IgD-negative memory B cell (primary cell): Measurements from ENCODE around the gene VEPH1. TPM values are rescaled to one million over a fixed set of nuclear protein-coding genes. Genes with fewer than 3 reads are reported as not detected.

ENCODE experiments used
- H3K27ac Mint-ChIP-seq, 3 donors: one replicate each; pipeline ENCODE4 v1.8.0; 2020 to 2022; ENCODE audit warnings: mild to moderate bottlenecking in 3 of 3, mixed read lengths in 3 of 3, moderate library complexity in 1 of 3
- H3K27me3 Mint-ChIP-seq: one replicate; pipeline ENCODE4 v1.8.0; 2021; ENCODE audit warnings: mixed read lengths
- H3K36me3 Mint-ChIP-seq: one replicate; pipeline ENCODE4 v1.8.0; 2020; ENCODE audit warnings: mild to moderate bottlenecking, mixed read lengths
- H3K4me1 Mint-ChIP-seq, 3 donors: one replicate each; pipeline ENCODE4 v1.8.0; 2020 to 2022; ENCODE audit warnings: mixed read lengths in 3 of 3, mild to moderate bottlenecking in 1 of 3
- H3K4me3 Mint-ChIP-seq, 4 donors: one replicate each; pipeline ENCODE4 v1.8.0; 2020 to 2022; ENCODE audit warnings: mild to moderate bottlenecking in 4 of 4, mixed read lengths in 4 of 4, moderate library complexity in 3 of 4
- H3K9me3 Mint-ChIP-seq, 3 donors: one replicate each; pipeline ENCODE4 v1.8.0; 2020 to 2021; ENCODE audit warnings: mixed read lengths in 3 of 3, mild to moderate bottlenecking in 1 of 3
- polyA plus RNA-seq: library from polyadenylated mRNA; unstranded; fragments of 300-500 nt; fragmentation: Illumina TruSeq; gene quantifications from one replicate; pipeline ENCODE4 v1.2.3, GENCODE V29; 2021

Gene VEPH1
- polyA plus RNA-seq, 1 donor from 2014 or later, result not detected

DNA sequence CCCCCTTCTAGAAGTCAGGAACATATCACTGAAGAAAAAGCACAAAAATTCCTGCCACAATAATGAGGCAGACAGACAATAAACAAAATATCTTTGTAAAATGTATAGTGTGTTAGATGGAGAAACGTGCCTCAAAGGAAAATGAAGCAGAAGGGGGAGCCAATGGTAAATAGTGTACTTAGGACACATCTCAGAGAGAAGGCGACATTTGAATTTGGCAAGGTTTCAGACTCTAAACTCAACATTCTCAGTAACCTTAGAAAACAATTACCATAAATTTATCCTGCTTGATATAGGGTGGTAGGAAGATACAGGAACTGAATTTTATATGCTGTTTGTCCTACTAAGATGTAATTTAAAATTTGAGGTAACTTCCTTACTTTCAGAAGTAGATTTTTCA is 119.2 kb downstream of the VEPH1 start:
- H3K9me3 Mint-ChIP-seq, result no peaks in the 10 kb centered on the region
- H3K4me1 Mint-ChIP-seq, result no peaks in the 10 kb centered on the region
- H3K36me3 Mint-ChIP-seq, result peaks cover 2% of the 10 kb centered on the region
- H3K27ac Mint-ChIP-seq, result no peak overlapping the region
- H3K27me3 Mint-ChIP-seq, result no peaks in the 10 kb centered on the region
- no peak overlapping the region for H3K4me3 Mint-ChIP-seq

DNA sequence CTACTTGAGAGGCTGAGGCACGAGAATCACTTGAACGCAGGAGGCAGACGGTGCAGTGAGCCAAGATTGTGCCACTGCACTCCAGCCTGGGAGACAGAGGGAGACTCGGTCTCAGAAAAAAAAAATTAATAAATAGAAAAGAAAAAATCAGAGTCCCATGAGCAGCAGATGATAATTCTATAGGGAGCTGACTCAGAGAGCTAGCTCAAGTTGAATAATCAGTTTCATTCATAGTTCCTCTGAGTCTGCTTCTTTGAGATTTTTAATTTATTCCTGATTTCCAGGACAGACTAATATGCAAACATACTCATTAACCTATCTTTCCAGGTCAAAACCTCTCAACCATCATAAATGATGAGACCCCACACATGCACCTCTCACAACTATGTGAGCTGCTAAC is 121.6 kb downstream of the VEPH1 start:
- Mint-ChIP-seq H3K4me3 (no peak overlapping the region), H3K4me1 (no peaks in the 10 kb centered on the region), H3K27ac (no peak overlapping the region), H3K36me3 (peaks cover 2% of the 10 kb centered on the region), H3K27me3 (no peaks in the 10 kb centered on the region), H3K9me3 (no peaks in the 10 kb centered on the region)

DNA sequence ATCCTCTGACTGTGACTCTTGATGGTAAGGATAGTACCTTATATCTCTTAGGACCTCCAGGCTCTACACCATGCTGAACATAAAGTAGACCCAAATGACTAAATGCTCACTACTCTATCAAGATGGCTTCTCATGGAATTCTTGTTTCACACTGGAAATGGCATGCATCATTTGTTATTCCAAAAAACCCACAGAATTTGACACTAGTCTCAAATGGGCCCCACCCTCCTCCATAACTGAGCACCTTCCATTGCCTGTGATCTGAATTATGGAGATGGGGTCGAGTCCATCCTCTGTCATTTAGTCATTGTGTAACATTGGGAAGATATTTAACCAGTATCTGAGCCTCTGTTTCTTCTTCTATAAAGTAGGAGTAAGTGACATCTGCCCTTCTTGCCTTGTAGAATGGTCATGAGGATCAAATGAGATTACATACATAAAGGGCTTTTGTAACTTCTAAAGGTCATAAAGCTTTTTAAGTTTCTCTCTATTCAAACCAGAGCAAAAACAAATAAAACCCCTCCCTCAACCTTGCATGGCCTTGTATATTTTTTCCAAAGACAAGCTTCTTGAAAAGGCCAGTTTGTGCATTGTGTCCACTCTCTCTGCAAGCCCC is 123.6 kb downstream of the VEPH1 start:
- H3K27me3 Mint-ChIP-seq, result no peaks in the 10 kb centered on the region
- H3K9me3 Mint-ChIP-seq, result no peaks in the 10 kb centered on the region
- H3K27ac Mint-ChIP-seq, result no peak overlapping the region
- H3K36me3 Mint-ChIP-seq, result peaks cover 2% of the 10 kb centered on the region
- peaks cover 0 to 5% (median 0%) of the 10 kb centered on the region in 3 donors for H3K4me1 Mint-ChIP-seq
- H3K4me3 Mint-ChIP-seq, result no peak overlapping the region

DNA sequence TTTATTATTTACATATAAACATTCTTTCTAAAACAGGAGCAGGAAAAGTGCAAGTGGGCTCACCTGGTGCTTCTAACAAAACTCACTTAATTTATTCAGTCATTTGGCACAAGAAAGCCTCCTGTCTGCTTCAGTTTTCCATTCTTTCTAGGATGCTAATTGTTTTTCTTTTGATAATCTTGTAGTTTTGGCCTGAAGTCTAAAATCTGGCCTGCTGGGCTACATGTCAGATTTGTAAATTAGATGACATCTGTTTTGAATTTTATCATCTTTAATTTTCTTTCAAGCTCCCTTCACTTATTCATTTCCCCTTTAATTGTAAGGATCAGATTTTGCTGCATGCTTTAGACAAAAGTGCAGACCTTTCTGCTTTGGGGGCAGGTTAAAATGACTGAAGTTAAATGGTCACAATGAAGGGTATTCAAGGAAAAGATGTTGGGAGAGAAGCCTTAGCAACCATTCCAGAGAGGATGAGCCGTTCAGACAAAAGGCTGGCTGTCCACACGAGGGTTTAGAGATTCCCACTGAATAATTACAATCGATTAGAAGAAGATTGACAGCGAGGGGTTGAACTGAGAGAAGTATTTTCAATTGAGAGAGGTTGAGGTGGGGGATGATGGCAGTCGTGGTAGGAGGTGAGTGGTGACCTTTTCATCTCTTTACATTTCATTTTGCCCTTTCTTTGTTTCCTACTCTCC is 126.5 kb downstream of the VEPH1 start:
- Mint-ChIP-seq H3K4me1 (peaks cover 0 to 5% (median 0%) of the 10 kb centered on the region in 3 donors), H3K27me3 (no peaks in the 10 kb centered on the region), H3K36me3 (no peaks in the 10 kb centered on the region), H3K9me3 (no peaks in the 10 kb centered on the region), H3K27ac (no peak overlapping the region), H3K4me3 (no peak overlapping the region)

DNA sequence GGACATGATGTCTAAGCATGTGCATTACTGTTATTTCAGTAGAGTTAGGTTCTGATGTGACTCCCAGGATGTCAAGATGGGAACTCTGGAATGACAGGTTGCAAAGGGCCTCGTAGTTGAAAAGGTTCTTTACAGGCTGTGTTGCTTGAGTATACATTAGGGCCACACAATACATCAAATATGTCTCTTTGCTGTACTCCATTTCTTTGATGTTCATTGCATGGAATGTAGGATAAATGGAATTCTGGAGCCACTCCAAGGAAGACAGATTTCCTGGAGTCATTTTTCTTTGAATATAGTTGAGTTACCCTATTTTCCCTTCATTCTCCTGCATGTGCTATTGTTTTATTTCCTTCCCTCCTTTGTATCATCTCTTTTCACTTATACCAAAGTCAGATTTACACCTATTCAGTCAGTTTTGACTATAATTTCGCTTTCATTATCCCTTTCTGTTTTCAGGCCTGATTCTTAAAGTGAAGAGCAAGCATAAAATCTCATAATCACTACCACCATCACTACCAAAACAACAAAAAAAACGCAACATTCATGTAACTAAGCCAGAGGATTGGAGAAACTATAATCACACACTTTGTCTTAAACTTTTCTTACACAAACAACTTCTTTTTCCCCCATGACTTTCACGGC is 127.8 kb downstream of the VEPH1 start:
- Mint-ChIP-seq H3K4me1 (peaks cover 0 to 5% (median 0%) of the 10 kb centered on the region in 3 donors), H3K9me3 (no peaks in the 10 kb centered on the region), H3K27ac (no peak overlapping the region), H3K4me3 (no peak overlapping the region), H3K27me3 (no peaks in the 10 kb centered on the region), H3K36me3 (no peaks in the 10 kb centered on the region)

DNA sequence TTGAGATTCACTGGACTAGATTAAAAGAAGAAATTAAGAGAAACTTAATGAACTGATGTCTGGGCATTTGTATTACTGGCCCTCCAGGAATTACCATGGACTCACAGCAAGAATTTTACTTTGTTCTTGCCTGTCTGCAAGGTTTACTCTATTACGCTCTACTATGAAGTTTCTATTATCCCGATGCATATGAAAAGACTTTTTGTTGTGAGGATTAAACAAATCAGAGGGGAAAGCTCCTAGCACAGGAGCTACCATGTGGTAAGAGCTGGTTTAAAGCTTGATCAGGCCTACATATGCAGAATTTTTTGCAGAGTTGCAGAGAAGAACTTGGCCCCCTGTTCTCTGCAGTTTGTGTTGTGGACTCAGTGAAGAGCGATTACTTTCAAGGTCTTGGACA is 128.3 kb downstream of the VEPH1 start:
- peaks cover 0 to 5% (median 0%) of the 10 kb centered on the region in 3 donors for H3K4me1 Mint-ChIP-seq
- H3K27me3 Mint-ChIP-seq, result no peaks in the 10 kb centered on the region
- no peaks in the 10 kb centered on the region for H3K9me3 Mint-ChIP-seq
- H3K27ac Mint-ChIP-seq, result no peak overlapping the region
- H3K4me3 Mint-ChIP-seq, result no peak overlapping the region
- no peaks in the 10 kb centered on the region for H3K36me3 Mint-ChIP-seq

DNA sequence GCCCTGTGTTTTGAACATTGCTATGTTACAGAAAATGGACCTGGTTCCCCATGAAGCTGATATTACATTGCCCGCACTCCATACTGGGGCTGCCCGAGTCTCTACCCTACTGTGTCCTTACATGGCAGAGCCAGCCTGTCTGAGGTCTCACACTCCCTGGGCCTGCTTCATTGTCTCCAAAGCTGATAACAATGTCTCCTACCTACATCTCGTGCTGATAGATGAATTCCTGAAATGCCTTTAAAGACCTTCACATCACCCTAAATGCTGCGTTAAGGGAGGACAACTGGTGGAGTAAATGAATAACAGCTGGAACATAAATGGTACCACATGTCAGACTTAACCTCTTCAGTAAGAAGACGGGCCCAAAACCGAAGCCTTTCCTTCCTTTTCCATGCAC is 129.4 kb downstream of the VEPH1 start:
- peaks cover 0 to 5% (median 0%) of the 10 kb centered on the region in 3 donors for H3K4me1 Mint-ChIP-seq
- no peaks in the 10 kb centered on the region for H3K9me3 Mint-ChIP-seq
- H3K27ac Mint-ChIP-seq, result no peak overlapping the region
- H3K4me3 Mint-ChIP-seq, result no peak overlapping the region
- H3K36me3 Mint-ChIP-seq, result no peaks in the 10 kb centered on the region
- no peaks in the 10 kb centered on the region for H3K27me3 Mint-ChIP-seq

DNA sequence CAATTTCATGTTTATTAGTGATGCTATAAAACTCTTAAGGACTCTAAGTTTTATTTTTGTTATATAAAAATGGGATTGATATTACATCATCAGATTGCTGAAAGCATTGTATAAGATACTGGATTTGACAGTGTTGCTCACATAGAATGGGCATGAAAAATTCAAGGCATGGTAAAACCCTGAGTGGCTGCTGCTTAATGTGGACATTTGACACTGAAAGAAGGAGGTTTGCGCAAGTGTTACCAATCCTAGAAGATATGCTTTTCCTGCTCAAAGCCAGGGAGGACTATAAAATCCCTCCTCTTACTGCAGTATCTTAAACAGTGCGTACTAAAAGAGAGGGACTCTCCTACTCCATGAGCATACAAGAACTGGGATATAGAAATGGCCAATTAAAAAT is 132.3 kb downstream of the VEPH1 start:
- H3K36me3 Mint-ChIP-seq, result no peaks in the 10 kb centered on the region
- no peaks in the 10 kb centered on the region for H3K27me3 Mint-ChIP-seq
- peaks cover 0 to 3% (median 0%) of the 10 kb centered on the region in 3 donors for H3K4me1 Mint-ChIP-seq
- no peak overlapping the region for H3K27ac Mint-ChIP-seq
- no peaks in the 10 kb centered on the region for H3K9me3 Mint-ChIP-seq
- H3K4me3 Mint-ChIP-seq, result no peak overlapping the region

DNA sequence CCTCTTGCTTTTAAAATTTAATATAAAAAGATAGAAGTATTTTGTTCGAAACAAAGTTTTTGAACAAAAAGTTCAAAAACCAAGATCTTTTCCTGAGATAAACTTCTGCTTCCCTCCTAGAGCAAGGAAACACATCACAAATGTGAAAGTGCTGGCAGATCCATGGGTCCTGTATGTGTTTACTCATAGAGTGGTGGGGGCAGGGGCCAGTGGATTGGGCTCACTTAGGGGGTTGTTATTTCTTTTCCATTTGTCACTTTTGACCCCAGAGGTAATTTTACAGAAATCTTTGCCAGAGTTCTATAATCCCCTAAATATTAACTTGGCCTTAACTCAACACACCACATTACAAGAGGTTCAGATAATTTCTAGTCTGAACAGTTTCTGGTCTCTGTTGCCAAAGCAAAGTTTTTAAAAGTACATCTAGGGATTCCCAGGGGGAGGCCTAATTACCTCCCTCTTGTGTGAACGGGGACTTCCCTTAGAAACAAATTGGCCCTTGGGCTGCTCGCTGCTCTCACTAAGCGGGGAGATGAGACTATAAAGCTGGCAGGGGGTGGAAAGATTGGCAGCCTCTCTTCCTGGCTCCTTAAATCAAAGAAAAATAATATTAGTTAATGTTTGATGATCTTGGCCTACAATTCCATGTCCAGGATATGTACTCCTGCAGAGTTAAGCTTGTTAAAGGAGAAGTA is 133.3 kb downstream of the VEPH1 start:
- H3K27ac Mint-ChIP-seq, result no peak overlapping the region
- H3K4me3 Mint-ChIP-seq, result no peak overlapping the region
- no peaks in the 10 kb centered on the region for H3K36me3 Mint-ChIP-seq
- H3K9me3 Mint-ChIP-seq, result no peaks in the 10 kb centered on the region
- no peaks in the 10 kb centered on the region for H3K27me3 Mint-ChIP-seq
- no peaks in the 10 kb centered on the region for H3K4me1 Mint-ChIP-seq

DNA sequence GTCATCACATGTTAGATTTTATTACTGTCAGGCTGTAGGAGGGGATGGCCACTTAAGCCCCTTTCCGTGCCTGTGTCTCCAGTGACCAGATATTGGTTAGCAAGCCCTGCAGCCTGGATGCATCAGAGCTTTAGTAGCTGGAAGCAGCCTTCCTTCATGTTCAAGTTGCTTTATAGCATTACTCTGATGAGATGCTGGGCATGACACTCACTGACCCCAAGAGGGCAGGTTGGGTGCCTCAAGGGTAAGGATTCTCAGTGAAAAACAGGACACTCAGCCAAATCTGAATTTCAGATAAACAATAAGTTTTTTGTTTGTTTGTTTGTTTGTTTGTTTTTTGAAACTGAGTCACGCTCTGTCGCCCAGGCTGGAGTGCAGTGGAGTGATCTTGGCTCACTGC is 135.0 kb downstream of the VEPH1 start:
- no peaks in the 10 kb centered on the region for H3K36me3 Mint-ChIP-seq
- no peaks in the 10 kb centered on the region for H3K4me1 Mint-ChIP-seq
- peak overlapping the region in 1 of 4 donors; percentile 49 for H3K4me3 Mint-ChIP-seq
- no peaks in the 10 kb centered on the region for H3K27me3 Mint-ChIP-seq
- H3K9me3 Mint-ChIP-seq, result no peaks in the 10 kb centered on the region
- no peak overlapping the region for H3K27ac Mint-ChIP-seq

DNA sequence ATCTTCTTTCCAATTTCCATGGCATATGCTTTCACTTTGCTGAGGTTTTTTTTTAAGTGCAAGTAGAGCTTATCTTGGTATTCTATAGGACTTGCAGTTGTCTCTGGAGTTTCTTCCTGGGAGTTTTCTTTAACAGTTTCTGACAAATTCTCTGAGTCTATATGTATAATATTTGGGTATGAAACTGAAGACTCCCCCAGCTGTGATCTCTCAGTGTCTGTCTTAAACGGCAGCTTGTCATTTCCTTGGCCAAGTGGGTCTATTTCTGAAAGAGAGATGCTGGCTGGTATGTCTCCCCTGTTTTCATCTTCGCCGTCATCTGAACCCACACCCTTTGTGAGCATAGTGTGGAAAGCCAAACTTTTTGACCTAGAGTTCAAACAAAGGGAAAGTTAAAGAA is 139.8 kb downstream of the VEPH1 start:
- Mint-ChIP-seq H3K9me3 (no peaks in the 10 kb centered on the region), H3K27me3 (peaks cover 4% of the 10 kb centered on the region), H3K4me3 (no peak overlapping the region), H3K4me1 (no peaks in the 10 kb centered on the region), H3K27ac (no peak overlapping the region), H3K36me3 (no peaks in the 10 kb centered on the region)

DNA sequence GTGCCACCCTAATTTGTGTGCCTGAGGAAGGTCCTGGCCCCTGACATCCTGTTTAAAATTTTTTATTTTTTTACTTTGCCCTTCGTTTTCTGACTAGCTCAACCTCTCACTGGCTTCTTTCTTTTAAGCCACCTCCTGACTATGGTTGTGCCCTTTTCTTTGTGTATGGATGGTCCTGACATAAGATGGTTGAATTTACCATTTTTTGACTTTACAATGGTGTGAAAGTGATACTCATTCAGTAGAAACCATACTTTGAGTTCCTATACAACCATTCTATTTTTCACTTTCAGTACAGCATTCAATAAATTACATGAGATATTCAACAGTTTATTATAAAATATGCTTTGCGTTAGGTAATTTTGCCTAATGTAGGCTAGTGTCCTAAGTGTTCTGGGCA is 140.9 kb downstream of the VEPH1 start:
- Mint-ChIP-seq H3K4me1 (no peaks in the 10 kb centered on the region), H3K27me3 (peaks cover 4% of the 10 kb centered on the region), H3K4me3 (no peak overlapping the region), H3K36me3 (no peaks in the 10 kb centered on the region), H3K27ac (no peak overlapping the region), H3K9me3 (peaks cover 0 to 3% (median 0%) of the 10 kb centered on the region in 3 donors)

DNA sequence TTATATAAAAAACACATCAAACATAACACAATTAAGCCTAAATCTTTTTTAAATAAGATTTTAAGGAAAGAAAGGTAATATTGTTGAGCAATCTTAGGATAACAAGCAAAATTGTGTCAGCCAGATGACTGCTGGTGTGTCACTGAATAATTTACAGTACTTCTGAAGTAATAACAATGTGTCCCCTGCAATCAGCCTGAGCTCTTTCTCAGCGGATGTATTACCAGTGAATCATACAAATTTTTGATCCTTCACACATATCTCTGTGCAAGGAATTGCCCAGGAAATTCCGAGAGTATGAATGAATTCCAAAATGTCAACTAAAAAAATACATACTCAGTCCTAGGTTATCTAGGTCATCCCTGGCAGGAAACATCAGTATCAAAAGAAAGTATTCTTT is 143.2 kb downstream of the VEPH1 start:
- Mint-ChIP-seq H3K27ac (no peak overlapping the region), H3K4me3 (no peak overlapping the region), H3K27me3 (peaks cover 7% of the 10 kb centered on the region), H3K9me3 (peaks cover 0 to 3% (median 0%) of the 10 kb centered on the region in 3 donors), H3K4me1 (peaks cover 0 to 2% (median 0%) of the 10 kb centered on the region in 3 donors), H3K36me3 (no peaks in the 10 kb centered on the region)

DNA sequence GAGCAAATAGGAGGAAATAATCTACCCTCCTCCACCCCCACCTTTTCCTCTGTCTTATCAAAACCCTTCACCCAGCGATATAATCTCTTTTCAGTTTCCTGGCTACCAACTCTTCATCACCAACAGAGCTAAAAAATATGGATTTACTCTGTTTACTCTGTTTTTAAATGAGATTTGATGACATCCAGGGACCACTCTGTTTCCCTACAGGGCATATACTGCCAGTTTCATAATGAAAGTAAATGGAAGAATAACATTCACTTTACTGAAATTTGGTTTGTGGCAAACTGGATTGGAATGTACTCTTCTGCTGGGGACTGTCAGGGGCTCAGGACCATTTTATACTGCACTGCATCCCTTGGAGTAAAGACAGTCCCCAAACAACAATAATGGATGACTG is 146.7 kb downstream of the VEPH1 start:
- Mint-ChIP-seq H3K4me3 (no peak overlapping the region), H3K36me3 (no peaks in the 10 kb centered on the region), H3K9me3 (peaks cover 2 to 10% (median 5%) of the 10 kb centered on the region in 3 donors), H3K27me3 (peaks cover 5% of the 10 kb centered on the region), H3K27ac (peak overlapping the region in 1 of 3 donors; percentile 54), H3K4me1 (peaks cover 0 to 2% (median 0%) of the 10 kb centered on the region in 3 donors)

DNA sequence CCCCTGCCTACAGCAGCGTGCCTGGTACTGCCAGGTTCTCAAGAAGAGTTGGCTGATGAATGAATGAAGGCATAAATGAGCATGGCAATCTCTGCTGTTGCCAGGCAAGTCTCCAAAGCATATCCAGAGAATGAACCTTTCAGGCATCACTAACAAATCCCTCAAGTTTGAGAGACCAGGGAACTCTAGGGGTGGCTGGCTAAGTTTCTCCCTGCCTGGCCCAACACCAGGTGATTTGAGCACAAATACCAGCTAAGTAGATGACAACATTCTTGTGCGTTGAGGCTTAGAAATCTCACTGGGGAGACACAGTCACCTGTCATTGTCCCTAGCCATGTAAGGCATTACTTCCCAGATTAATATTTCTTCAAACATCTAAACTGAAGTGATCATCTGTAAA is 147.9 kb downstream of the VEPH1 start:
- peaks cover 4 to 16% (median 8%) of the 10 kb centered on the region in 3 donors for H3K9me3 Mint-ChIP-seq
- H3K27me3 Mint-ChIP-seq, result peaks cover 5% of the 10 kb centered on the region
- peaks cover 0 to 2% (median 0%) of the 10 kb centered on the region in 3 donors for H3K4me1 Mint-ChIP-seq
- no peaks in the 10 kb centered on the region for H3K36me3 Mint-ChIP-seq
- no peak overlapping the region for H3K4me3 Mint-ChIP-seq
- H3K27ac Mint-ChIP-seq, result no peak overlapping the region
